IPS-18a (cell line): Measurements from ENCODE around the gene CIT.

Source experiments
- H3K27ac ChIP-seq: one replicate; pipeline ENCODE4 v1.5.1; 2013; ENCODE audit warnings: low read length
- H3K27me3 ChIP-seq: one replicate; pipeline ENCODE4 v1.6.1; 2013; ENCODE audit warnings: mild to moderate bottlenecking, low read length; ENCODE audit not compliant: control insufficient read depth, insufficient read depth
- H3K36me3 ChIP-seq: one replicate; pipeline ENCODE4 v1.6.1; 2013; ENCODE audit warnings: low read depth, low read length; ENCODE audit not compliant: control insufficient read depth
- H3K4me1 ChIP-seq: one replicate; pipeline ENCODE4 v1.6.1; 2013; ENCODE audit warnings: low read depth, low read length; ENCODE audit not compliant: control insufficient read depth
- H3K4me3 ChIP-seq: one replicate; pipeline ENCODE4 v1.5.1; 2013; ENCODE audit warnings: low read length
- H3K9ac ChIP-seq: one replicate; pipeline ENCODE4 v1.6.1; 2013; ENCODE audit warnings: mild to moderate bottlenecking, low read length, moderate library complexity
- H3K9me3 ChIP-seq: one replicate; pipeline ENCODE4 v1.6.1; 2013; ENCODE audit warnings: low read depth, low read length; ENCODE audit not compliant: control insufficient read depth

Gene CIT

GRCh38 chr12:119729871-119730270 lies 147.2 kb downstream of the CIT start:
- H3K4me1 ChIP-seq, result no peaks in the 10 kb centered on the region
- no peaks in the 10 kb centered on the region for H3K27me3 ChIP-seq
- no peak overlapping the region for H3K27ac ChIP-seq
- H3K9ac ChIP-seq, result no peak overlapping the region
- peaks cover 50% of the 10 kb centered on the region for H3K36me3 ChIP-seq
- no peaks in the 10 kb centered on the region for H3K9me3 ChIP-seq
- no peak overlapping the region for H3K4me3 ChIP-seq

DNA sequence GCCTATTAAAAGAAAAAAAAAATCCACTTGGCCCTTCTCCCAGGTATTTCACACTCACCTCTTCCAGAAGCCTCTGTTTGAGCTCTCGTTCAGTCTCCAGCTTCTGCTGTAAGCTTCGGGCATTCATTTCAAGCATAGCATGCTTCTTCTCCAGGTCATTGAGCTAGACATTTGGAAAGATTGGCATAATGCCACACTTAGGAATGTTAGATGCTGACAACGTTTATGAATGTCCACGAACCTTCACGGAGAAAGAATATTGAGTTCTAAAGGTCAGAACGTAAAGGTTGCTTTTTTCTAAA lies 148.7 kb downstream of the CIT start:
- Histone ChIP-seq H3K9ac (no peak overlapping the region), H3K4me1 (no peaks in the 10 kb centered on the region), H3K27me3 (no peaks in the 10 kb centered on the region), H3K36me3 (peaks cover 38% of the 10 kb centered on the region), H3K4me3 (no peak overlapping the region), H3K27ac (no peak overlapping the region), H3K9me3 (no peaks in the 10 kb centered on the region)

DNA sequence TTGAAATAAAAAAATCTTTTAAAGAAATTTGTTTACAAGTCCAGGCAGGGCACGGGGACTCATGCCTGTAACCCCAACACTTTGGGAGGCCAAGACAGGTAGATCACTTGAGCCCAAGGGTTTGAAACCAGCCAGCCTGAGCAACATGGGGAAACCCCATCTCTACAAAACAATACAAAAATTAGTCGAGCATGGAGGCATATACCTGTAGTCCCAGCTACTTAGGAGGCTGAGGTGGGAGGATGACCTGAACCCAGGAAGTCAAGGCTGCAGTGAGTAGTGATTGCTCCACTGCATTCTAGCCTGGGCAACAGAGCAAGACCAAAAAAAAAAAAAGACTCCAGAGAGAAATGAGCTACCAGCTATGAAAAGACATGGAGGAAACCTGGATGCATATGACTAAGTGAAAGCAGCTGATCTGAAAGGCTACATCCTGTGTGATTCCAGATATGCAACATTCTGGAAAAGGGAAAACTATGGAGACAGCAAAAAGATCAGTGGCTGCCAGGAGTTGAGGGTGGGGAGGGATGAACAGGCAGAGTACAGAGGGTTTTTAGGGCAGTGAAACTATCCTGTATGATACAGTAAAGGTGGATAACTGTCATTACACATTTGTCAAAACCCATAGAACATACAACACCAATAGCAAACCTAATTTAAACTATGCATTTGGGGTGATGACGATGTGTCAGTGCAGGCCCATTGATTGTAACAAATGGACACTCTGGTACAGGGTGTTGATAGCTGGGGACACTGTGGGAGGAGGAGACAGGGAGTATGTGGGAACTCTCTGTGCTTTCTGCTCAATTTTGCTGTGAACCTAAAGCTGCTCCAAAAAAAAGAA lies 149.3 kb downstream of the CIT start:
- no peak overlapping the region for H3K9ac ChIP-seq
- no peaks in the 10 kb centered on the region for H3K4me1 ChIP-seq
- H3K36me3 ChIP-seq, result peaks cover 33% of the 10 kb centered on the region
- no peak overlapping the region for H3K27ac ChIP-seq
- no peak overlapping the region for H3K4me3 ChIP-seq
- no peaks in the 10 kb centered on the region for H3K9me3 ChIP-seq
- no peaks in the 10 kb centered on the region for H3K27me3 ChIP-seq

DNA sequence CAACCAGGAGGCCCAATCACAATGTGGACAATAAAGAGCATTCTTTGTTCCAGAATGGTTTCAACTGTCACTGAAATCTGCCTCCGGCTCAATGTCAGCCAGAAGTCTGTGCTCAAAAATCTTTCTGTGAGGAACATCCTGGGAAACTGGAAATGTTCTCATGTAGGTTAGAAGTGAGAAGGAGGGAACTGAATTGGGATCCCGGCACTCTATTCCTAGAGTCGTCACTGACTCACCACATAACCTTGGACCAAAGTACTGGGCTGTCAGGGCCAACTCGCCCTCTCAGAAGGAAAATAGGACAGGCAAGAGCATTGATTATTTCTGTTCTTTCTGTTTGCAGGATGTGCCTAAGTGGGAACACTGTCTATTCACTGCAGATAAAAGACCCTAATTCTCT lies 151.6 kb downstream of the CIT start:
- Histone ChIP-seq H3K9me3 (no peaks in the 10 kb centered on the region), H3K27ac (no peak overlapping the region), H3K36me3 (peaks cover 36% of the 10 kb centered on the region), H3K27me3 (no peaks in the 10 kb centered on the region), H3K4me3 (no peak overlapping the region), H3K4me1 (no peaks in the 10 kb centered on the region), H3K9ac (no peak overlapping the region)

GRCh38 chr12:119721306-119721705 lies 155.8 kb downstream of the CIT start:
- no peaks in the 10 kb centered on the region for H3K9me3 ChIP-seq
- H3K27ac ChIP-seq, result no peak overlapping the region
- no peak overlapping the region for H3K9ac ChIP-seq
- peaks cover 40% of the 10 kb centered on the region for H3K36me3 ChIP-seq
- no peak overlapping the region for H3K4me3 ChIP-seq
- no peaks in the 10 kb centered on the region for H3K27me3 ChIP-seq
- no peaks in the 10 kb centered on the region for H3K4me1 ChIP-seq

DNA sequence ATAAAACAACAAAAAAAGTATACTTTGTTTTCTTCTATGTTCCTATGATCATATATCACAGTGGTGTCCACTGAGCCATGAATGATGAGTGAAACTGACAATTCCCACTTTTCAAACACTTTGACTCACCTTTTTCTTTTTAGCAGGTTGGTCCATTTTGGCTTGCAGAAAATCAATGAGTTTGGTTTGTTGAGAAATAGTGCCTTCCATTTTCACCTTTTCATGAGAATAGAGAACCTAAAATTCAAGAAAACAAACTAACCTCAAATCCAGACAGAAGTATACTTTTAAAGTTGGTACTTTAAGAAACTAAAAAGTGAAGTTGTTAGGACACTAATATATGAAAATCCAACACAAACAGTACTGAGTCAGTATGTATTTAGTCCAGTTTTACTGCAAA lies 156.8 kb downstream of the CIT start:
- H3K36me3 ChIP-seq, result peaks cover 41% of the 10 kb centered on the region
- no peak overlapping the region for H3K9ac ChIP-seq
- no peak overlapping the region for H3K4me3 ChIP-seq
- H3K27ac ChIP-seq, result no peak overlapping the region
- no peaks in the 10 kb centered on the region for H3K9me3 ChIP-seq
- no peaks in the 10 kb centered on the region for H3K27me3 ChIP-seq
- H3K4me1 ChIP-seq, result no peaks in the 10 kb centered on the region

DNA sequence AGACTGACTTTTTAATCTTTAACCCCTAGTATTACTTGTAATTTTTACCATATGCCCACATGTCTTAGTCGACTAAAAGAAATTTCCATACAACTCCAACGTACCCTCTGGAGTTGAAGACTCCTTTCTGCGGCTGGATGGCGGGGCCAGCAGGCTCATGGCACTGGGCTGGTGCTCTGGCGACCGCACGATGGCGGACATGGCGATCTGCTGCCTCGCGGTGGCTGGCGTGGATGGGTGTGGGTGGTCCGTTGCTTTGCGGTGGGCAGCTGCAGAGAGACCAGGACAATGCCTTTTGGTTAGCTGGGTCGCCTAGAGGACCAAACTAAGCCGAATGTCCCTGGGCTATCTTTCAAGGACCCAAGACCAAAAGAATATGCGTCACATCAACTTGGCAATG lies 159.0 kb downstream of the CIT start:
- Histone ChIP-seq H3K27me3 (no peaks in the 10 kb centered on the region), H3K4me1 (no peaks in the 10 kb centered on the region), H3K9me3 (no peaks in the 10 kb centered on the region), H3K9ac (no peak overlapping the region), H3K4me3 (no peak overlapping the region), H3K27ac (no peak overlapping the region), H3K36me3 (peaks cover 63% of the 10 kb centered on the region)

GRCh38 chr12:119715268-119715620 lies 161.9 kb downstream of the CIT start:
- H3K4me1 ChIP-seq, result no peaks in the 10 kb centered on the region
- H3K9ac ChIP-seq, result no peak overlapping the region
- no peaks in the 10 kb centered on the region for H3K9me3 ChIP-seq
- no peak overlapping the region for H3K27ac ChIP-seq
- peaks cover 72% of the 10 kb centered on the region for H3K36me3 ChIP-seq
- H3K27me3 ChIP-seq, result no peaks in the 10 kb centered on the region
- no peak overlapping the region for H3K4me3 ChIP-seq

DNA sequence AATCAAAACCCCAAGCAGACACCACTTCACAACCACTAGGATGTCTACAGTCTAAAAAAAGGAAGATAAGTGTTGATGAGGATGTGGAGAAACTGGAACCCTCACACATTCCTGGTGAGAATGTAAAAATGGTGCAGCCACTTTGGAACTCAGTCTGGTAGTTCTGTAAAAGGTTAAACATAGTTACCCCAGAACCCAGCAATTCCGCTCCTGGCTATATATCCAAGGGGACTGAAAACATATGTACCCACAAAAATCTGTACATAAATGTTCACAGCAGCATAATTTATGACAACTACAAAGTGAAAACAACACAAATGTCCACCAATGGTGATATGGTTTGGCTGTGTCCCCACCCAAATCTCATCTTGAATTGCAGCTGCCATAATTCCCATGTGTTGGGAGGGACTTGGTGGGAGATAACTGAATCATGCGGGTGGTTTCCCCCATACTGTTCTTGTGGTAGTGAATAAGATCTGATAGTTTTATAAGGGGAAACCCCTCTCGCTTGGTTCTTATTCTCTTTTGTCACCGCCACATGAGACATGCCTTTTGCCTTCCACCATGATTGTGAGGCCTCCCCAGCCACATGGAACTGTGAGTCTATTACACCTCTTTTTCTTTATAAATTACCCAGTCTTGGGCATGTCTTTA lies 162.4 kb downstream of the CIT start:
- no peaks in the 10 kb centered on the region for H3K4me1 ChIP-seq
- H3K4me3 ChIP-seq, result no peak overlapping the region
- H3K36me3 ChIP-seq, result peaks cover 72% of the 10 kb centered on the region

GRCh38 chr12:119713551-119714031 lies 163.5 kb downstream of the CIT start:
- Histone ChIP-seq H3K9me3 (no peaks in the 10 kb centered on the region), H3K4me1 (no peaks in the 10 kb centered on the region), H3K27ac (no peak overlapping the region), H3K4me3 (no peak overlapping the region), H3K27me3 (no peaks in the 10 kb centered on the region), H3K9ac (no peak overlapping the region), H3K36me3 (peaks cover 75% of the 10 kb centered on the region)

More for the DNA sequence above, 162.4 kb downstream of the CIT start:
- H3K27ac ChIP-seq, result no peak overlapping the region
- no peaks in the 10 kb centered on the region for H3K27me3 ChIP-seq
- no peak overlapping the region for H3K9ac ChIP-seq
- H3K9me3 ChIP-seq, result no peaks in the 10 kb centered on the region

DNA sequence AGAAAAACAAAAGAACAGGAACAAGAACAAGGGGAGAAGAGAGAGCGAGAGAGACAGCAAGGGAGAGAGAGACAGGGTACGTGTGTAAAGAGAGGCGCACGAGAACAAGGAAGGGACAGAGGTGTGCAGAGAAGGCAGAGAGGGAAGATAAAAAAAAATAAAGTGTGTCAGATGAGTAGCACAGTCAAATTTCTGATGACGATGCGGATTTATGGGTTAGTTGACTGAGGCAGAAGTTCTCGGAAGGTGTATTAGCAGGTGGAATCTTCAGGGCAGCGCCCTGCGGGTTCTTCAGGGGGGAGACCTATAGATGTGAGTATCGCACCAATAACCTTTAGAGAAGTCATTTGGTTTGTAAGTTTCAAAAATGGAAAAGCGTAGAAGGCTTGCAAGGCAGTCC lies 164.4 kb downstream of the CIT start:
- peaks cover 78% of the 10 kb centered on the region for H3K36me3 ChIP-seq
- H3K4me3 ChIP-seq, result no peak overlapping the region
- H3K27me3 ChIP-seq, result no peaks in the 10 kb centered on the region
- H3K9ac ChIP-seq, result no peak overlapping the region
- H3K27ac ChIP-seq, result no peak overlapping the region
- H3K9me3 ChIP-seq, result no peaks in the 10 kb centered on the region
- no peaks in the 10 kb centered on the region for H3K4me1 ChIP-seq

DNA sequence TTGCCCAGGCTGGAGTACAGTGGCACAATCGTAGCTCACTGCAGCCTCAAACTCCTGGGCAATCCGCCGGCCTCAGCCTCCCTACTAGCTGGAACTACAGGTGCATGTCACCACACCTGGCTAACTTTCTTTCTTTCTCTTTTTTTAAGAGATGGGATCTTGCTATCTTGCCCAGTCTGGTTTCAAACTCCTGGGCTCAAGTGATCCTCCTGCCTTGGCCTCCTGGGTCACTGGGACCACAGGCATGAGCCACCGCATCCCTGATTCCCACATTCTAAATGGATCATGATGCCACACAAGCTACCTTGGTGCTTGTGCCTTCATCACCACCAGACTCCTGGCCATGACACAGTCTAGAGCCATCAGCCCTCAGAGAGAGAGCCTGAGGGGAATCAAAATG lies 165.4 kb downstream of the CIT start:
- peaks cover 78% of the 10 kb centered on the region for H3K36me3 ChIP-seq

More for the DNA sequence above, 165.4 kb downstream of the CIT start:
- Histone ChIP-seq H3K27me3 (no peaks in the 10 kb centered on the region), H3K4me1 (no peaks in the 10 kb centered on the region), H3K27ac (no peak overlapping the region), H3K9ac (no peak overlapping the region), H3K4me3 (no peak overlapping the region), H3K9me3 (no peaks in the 10 kb centered on the region)
